ENCODE data around the gene TNIK.

TNIK gene

GRCh38 chr3:171444001-171444690 lies 16.1 kb downstream of the TNIK start:
- TF ChIP-seq CTCF (IDR thresholded peaks at IDR 0.05; ENCODE audit: borderline replicate concordance, control extremely low read depth, extremely low read depth, insufficient read depth, missing control alignments) = no peak
- no peak for DNase-seq (ENCODE audit: low spot score)
- in situ Hi-C loops (cut with MboI; ENCODE audit: low sequenced_read_pairs, unreplicated experiment) = no loop called here

DNA sequence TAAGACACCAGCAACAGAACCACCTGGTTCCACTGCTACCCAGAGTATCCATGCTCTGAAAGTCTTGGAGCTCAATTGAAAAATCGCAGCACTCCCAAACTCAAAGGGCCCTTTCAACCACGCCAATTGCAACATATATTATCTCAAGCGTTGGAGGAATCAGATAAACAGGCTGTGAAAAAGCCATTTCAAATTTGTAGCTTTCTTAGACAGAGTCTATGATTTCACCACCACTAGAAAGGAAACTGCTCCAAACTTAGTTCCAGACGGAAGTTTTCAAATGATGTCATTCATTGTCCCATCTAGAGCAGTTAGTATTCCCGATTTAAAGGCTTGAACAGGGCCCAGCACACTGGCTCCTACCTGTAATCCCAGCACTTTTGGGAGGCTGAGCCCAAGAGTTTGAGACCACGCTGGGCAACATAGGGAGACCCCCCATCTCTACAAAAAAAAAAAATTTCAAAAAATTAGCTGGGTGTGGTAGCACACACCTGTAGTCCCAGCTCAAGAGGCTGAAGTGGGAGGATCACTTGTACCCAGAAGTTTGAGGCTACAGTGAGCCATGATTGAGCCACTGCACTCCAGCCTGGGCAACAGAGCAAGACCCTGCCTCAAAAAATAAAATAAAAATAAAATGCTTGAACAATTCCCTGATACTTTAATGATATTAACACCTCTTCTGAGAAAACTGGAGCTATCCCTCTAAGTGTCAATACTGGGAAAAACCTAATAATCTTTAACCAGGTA lies 16.8 kb downstream of the TNIK start:
- in situ Hi-C loops (cut with MboI; ENCODE audit: low sequenced_read_pairs, unreplicated experiment) = no loop called here
- no peak for TF ChIP-seq CTCF (IDR thresholded peaks at IDR 0.05; ENCODE audit: borderline replicate concordance, control extremely low read depth, extremely low read depth, insufficient read depth, missing control alignments)
- no peak for DNase-seq (ENCODE audit: low spot score)

- TF ChIP-seq CTCF (IDR thresholded peaks at IDR 0.05; ENCODE audit: borderline replicate concordance, control extremely low read depth, extremely low read depth, insufficient read depth, missing control alignments) = no peak
- in situ Hi-C loops (cut with MboI; ENCODE audit: low sequenced_read_pairs, unreplicated experiment) = no loop called here
- no peak for DNase-seq (ENCODE audit: low spot score)
Measured at GRCh38 chr3:171442184-171442583, 18.0 kb downstream of the TNIK start.

DNA sequence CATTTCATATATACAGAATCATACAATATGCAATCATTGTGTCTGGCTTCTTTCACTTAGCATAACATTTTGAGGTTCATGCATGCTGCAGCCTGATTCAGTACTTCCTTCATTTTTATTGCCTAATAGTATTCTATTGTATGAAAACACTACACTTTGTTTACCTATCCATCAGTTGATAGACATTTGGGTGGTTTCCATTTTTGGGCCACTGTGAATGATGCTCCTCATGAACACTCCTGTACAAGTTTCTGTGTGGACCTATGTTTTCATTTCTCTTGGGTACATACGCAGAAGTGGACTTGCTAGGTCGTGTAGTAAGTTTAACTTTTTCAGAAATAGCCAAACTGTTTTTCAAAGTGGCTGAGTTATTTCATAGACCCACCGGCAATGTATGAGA lies 18.8 kb downstream of the TNIK start:
- no peak for DNase-seq (ENCODE audit: low spot score)
- no peak for TF ChIP-seq CTCF (IDR thresholded peaks at IDR 0.05; ENCODE audit: borderline replicate concordance, control extremely low read depth, extremely low read depth, insufficient read depth, missing control alignments)
- in situ Hi-C loops (cut with MboI; ENCODE audit: low sequenced_read_pairs, unreplicated experiment) = no loop called here

DNA sequence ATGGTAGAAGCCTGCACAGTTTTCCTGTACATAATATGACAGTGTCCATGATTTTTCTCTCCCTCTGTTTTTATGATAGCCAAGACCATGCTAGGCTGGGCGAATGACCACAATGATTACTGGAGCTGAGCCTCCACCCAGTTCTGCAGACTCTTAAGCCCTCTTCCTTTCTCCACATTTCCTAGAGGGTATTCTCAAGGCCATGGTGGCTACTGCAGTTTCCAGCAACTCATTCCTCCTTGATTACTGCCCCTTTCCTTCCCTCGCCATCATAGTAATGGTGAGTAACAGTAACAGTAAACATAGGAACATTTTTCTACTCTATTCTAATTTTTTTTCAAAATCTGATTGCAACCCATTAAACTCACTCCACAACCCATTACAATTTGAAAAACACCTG lies 20.2 kb downstream of the TNIK start:
- DNase-seq (ENCODE audit: low spot score) = no peak
- in situ Hi-C loops (cut with MboI; ENCODE audit: low sequenced_read_pairs, unreplicated experiment) = no loop called here
- no peak for TF ChIP-seq CTCF (IDR thresholded peaks at IDR 0.05; ENCODE audit: borderline replicate concordance, control extremely low read depth, extremely low read depth, insufficient read depth, missing control alignments)

GRCh38 chr3:171437115-171437756 lies 23.0 kb downstream of the TNIK start:
- TF ChIP-seq CTCF (IDR thresholded peaks at IDR 0.05; ENCODE audit: borderline replicate concordance, control extremely low read depth, extremely low read depth, insufficient read depth, missing control alignments) = no peak
- in situ Hi-C loops (cut with MboI; ENCODE audit: low sequenced_read_pairs, unreplicated experiment) = no loop called here
- DNase-seq (ENCODE audit: low spot score) = no peak

All from GM13976 (cell line).